ENCODE results near the gene SPRED2.

DNA sequence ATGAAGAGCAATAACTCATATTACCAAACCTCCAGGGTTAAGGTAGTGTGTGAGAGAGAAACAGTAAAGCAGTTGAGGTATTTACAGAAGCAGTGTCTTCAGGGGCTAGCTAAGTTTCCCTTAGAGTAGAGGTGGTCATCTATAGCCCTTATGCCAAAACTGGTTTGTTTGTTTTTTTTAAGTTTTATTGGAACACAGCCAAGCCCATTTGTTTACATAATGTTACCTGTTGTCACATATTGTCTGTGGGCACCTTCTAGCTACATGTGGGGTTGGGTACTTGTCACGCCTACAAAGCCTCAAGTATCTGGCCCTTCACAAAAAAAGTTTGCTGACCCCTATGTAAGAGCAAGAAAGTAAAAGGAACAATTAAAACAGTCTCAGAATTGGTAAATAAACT is 165.4 kb downstream of the SPRED2 start:
- TF ChIP-seq POLR2A (IDR thresholded peaks at IDR 0.05; ENCODE audit: extremely low read depth, insufficient read length): no peak
- TF ChIP-seq, protein P1, sequence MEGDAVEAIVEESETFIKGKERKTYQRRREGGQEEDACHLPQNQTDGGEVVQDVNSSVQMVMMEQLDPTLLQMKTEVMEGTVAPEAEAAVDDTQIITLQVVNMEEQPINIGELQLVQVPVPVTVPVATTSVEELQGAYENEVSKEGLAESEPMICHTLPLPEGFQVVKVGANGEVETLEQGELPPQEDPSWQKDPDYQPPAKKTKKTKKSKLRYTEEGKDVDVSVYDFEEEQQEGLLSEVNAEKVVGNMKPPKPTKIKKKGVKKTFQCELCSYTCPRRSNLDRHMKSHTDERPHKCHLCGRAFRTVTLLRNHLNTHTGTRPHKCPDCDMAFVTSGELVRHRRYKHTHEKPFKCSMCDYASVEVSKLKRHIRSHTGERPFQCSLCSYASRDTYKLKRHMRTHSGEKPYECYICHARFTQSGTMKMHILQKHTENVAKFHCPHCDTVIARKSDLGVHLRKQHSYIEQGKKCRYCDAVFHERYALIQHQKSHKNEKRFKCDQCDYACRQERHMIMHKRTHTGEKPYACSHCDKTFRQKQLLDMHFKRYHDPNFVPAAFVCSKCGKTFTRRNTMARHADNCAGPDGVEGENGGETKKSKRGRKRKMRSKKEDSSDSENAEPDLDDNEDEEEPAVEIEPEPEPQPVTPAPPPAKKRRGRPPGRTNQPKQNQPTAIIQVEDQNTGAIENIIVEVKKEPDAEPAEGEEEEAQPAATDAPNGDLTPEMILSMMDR (IDR thresholded peaks at IDR 0.05; ENCODE audit: low read depth, low read length): no peak
- TF ChIP-seq, protein P2, sequence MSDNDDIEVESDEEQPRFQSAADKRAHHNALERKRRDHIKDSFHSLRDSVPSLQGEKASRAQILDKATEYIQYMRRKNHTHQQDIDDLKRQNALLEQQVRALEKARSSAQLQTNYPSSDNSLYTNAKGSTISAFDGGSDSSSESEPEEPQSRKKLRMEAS (IDR thresholded peaks at IDR 0.05; ENCODE audit: low read depth, low read length): no peak
